ENCODE results near the gene RHBDL1. TPM values are rescaled to one million over a fixed set of nuclear protein-coding genes. Genes with fewer than 3 reads are reported as not detected.

RHBDL1 gene
- total RNA-seq, 1 donor from 2014 or later = 3.0 TPM

DNA sequence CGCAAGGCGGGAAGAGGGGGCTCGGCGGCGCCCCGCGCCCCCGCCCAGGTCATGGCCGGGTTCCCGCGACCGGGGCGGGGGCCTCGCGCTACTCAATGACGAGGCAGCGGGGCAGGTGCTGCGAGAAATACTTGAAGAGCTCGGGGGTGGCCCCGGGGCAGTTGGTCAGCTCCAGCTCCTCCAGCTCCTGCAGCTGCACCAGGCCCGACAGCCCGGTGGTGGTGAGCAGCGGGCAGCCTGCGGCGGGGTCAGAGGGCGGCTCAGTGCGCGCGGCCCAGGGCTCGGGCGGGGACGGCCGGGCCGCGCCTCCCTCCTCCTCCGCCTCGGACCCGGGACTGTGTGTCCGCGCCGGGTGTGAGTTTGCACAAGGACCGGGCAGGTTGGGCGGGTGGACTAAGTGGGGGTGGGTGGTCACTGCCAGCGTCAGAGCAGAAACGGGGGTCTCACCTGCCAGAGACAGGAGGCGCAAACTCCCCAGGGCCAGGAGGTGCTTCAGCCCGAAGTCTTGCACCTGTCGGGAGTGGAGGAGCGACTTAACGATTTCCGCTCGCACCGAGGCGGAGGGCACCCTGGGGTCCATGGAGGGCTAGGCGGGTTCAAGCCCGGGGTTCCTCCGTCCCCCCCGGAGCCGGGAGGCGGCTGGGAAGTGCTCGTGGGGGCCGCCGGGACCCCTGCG is 18.9 kb downstream of the RHBDL1 start:
- Mint-ChIP-seq H3K27ac (ENCODE audit: unreplicated experiment) (no peak overlapping the region), H3K4me1 (ENCODE audit: low read depth) (peaks cover 11% of the 10 kb centered on the region), H3K9me3 (ENCODE audit: low read depth) (no peaks in the 10 kb centered on the region), H3K27me3 (ENCODE audit: low read depth) (peaks cover 23% of the 10 kb centered on the region), H3K36me3 (ENCODE audit: low read depth) (peaks cover 1% of the 10 kb centered on the region), H3K4me3 (ENCODE audit: unreplicated experiment) (no peak overlapping the region)
- no peak for TF ChIP-seq CTCF (IDR thresholded peaks at IDR 0.05)
- no peak for DNase-seq (ENCODE audit: low spot score)

- no peak for TF ChIP-seq CTCF (IDR thresholded peaks at IDR 0.05)
- peaks cover 1% of the 10 kb centered on the region for H3K36me3 Mint-ChIP-seq (ENCODE audit: low read depth)
- H3K4me1 Mint-ChIP-seq (ENCODE audit: low read depth) = peaks cover 5% of the 10 kb centered on the region
- no peak overlapping the region for H3K27ac Mint-ChIP-seq (ENCODE audit: unreplicated experiment)
- H3K9me3 Mint-ChIP-seq (ENCODE audit: low read depth) = no peaks in the 10 kb centered on the region
- DNase-seq (ENCODE audit: low spot score) = no peak
- H3K27me3 Mint-ChIP-seq (ENCODE audit: low read depth) = peaks cover 23% of the 10 kb centered on the region
- no peak overlapping the region for H3K4me3 Mint-ChIP-seq (ENCODE audit: unreplicated experiment)
These were observed 19.4 kb downstream of the RHBDL1 start for GRCh38 chr16:694863-695354.

DNA sequence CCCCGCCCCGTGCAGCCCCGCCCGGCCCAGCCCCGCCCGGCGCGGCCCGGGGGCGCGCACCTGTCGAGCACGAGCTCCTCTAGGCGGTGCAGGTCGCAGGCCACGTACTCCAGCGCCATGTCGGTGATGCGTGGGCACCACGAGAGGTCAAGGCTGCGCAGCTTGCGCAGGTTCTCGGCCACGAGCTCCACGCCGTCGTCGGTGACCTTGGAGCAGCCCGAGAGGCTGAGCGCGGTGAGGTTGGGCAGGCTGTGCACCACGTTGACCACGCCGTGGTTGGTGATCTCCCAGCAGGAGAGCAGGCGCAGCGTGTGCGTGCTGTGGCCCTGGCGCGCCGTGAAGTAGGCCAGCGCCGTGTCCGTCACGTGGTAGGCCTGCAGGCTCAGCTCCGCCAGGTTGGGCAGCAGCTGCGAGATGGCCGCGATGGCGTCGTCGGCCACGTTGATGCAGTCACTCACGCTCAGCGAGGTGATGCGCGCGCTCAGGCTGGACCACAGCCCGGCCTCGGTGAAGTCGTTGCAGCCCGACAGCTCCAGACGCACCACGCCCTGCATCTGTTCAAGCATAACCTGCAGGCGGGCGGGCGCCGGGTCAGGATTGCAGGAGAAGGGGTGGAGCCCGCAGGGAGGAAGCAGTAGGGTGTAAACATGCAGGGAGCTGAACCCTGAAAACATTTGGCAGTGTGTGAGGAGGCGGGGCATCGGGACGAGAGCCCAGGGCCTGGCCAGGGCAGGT is 20.1 kb downstream of the RHBDL1 start:
- H3K9me3 Mint-ChIP-seq (ENCODE audit: low read depth) = no peaks in the 10 kb centered on the region
- H3K27me3 Mint-ChIP-seq (ENCODE audit: low read depth) = peaks cover 23% of the 10 kb centered on the region
- peaks cover 1% of the 10 kb centered on the region for H3K36me3 Mint-ChIP-seq (ENCODE audit: low read depth)
- H3K27ac Mint-ChIP-seq (ENCODE audit: unreplicated experiment) = no peak overlapping the region
- H3K4me1 Mint-ChIP-seq (ENCODE audit: low read depth) = peaks cover 4% of the 10 kb centered on the region
- TF ChIP-seq CTCF (IDR thresholded peaks at IDR 0.05) = no peak
- DNase-seq (ENCODE audit: low spot score) = no peak
- H3K4me3 Mint-ChIP-seq (ENCODE audit: unreplicated experiment) = no peak overlapping the region

DNA sequence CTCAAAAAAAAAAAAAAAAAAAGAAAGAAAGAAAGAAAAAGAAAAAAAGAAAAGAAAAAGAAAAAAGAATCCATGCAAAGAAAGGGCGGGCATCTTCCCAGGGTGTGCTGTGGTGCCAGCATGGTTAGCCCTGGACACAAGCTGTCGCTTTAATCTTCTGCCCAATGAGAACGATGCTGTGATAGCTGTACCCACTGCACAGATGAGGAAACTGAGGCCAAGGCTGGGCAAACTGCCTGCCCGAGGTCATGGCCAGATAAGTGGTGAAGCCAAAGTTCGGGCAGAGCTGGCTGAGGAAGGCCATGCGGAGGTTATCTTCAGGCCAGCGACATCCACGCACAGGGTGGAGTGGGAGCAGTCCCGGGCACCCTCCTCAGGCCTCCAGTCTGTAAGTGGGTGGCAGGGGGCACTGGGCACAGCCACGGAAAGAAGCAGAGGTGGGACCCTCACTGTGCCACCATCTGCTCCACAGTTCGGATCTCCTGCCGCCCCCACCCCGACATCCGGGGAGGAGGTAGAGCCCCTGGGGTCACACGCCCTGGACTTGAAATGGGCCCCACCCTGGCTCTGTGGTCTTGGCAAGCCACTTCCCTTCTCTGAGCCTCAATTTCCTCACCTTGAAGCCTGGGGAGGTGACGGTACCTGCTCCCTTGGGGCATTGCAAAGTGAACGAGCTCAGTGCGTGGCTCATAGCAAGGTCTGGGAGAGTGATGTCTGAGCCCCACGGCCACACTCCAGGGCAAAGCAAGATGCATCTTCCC is 23.6 kb downstream of the RHBDL1 start:
- TF ChIP-seq CTCF (IDR thresholded peaks at IDR 0.05) = no peak
- peaks cover 1% of the 10 kb centered on the region for H3K36me3 Mint-ChIP-seq (ENCODE audit: low read depth)
- no peak for DNase-seq (ENCODE audit: low spot score)
- H3K4me1 Mint-ChIP-seq (ENCODE audit: low read depth) = no peaks in the 10 kb centered on the region
- peaks cover 29% of the 10 kb centered on the region for H3K27me3 Mint-ChIP-seq (ENCODE audit: low read depth)
- H3K27ac Mint-ChIP-seq (ENCODE audit: unreplicated experiment) = no peak overlapping the region
- no peak overlapping the region for H3K4me3 Mint-ChIP-seq (ENCODE audit: unreplicated experiment)
- no peaks in the 10 kb centered on the region for H3K9me3 Mint-ChIP-seq (ENCODE audit: low read depth)
